Right atrium auricular region (tissue), 2 donors: Measurements from ENCODE around the gene FAM110D. TPM values are rescaled to one million over a fixed set of nuclear protein-coding genes. Genes with fewer than 3 reads are reported as not detected.

Source experiments
- DNase-seq: peaks from one replicate; pipeline ENCODE4 v3.0.0-alpha.2; 2019; ENCODE audit warnings: low spot score
- H3K27ac ChIP-seq, 2 donors: fragments of 200-600 bp; sonication (generic); 1 replicate in 1 of 2; 2 replicates in 1 of 2; pipeline ENCODE4 v1.5.1; 2016 to 2019
- H3K27me3 ChIP-seq, 2 donors: fragments of 200-600 bp; sonication (generic); one replicate each; pipeline versions ENCODE4 v1.5.1 to v1.6.0; 2017 to 2019
- H3K36me3 ChIP-seq: fragments of 200-600 bp; sonication (generic); one replicate; pipeline ENCODE4 v1.5.1; 2016
- H3K4me1 ChIP-seq, 2 donors: fragments of 200-600 bp; sonication (generic); one replicate each; pipeline versions ENCODE4 v1.5.1 to v1.6.0; 2017 to 2019
- H3K4me3 ChIP-seq, 2 donors: fragments of 200-600 bp; sonication (generic); 1 replicate in 1 of 2; 2 replicates in 1 of 2; pipeline ENCODE4 v1.5.1; 2017 to 2019; ENCODE audit warnings: mild to moderate bottlenecking in 1 of 2, moderate library complexity in 1 of 2
- H3K9me3 ChIP-seq, 2 donors: fragments of 200-600 bp; sonication (generic); one replicate each; pipeline ENCODE4 v1.5.1; 2019
- CTCF ChIP-seq, 2 donors: fragments of 200-600 bp; sonication (generic); IDR thresholded peaks; one replicate each; pipeline ENCODE4 v1.5.1; 2019; ENCODE audit warnings: antibody characterized with exemption in 2 of 2
- total RNA-seq, 2 donors: library from RNA; depleted of rRNA; stranded (reverse); fragments of >200 nt; gene quantifications; one replicate each; pipeline ENCODE4 v1.1.0, GENCODE V29; 2016

Gene FAM110D
- total RNA-seq: 1 to 10 TPM; 3.8 to 4.3 TPM

- no peak for TF ChIP-seq CTCF (IDR thresholded peaks at IDR 0.05)
- Histone ChIP-seq H3K27me3 (no peaks in the 10 kb centered on the region), H3K9me3 (no peaks in the 10 kb centered on the region), H3K4me1 (peaks cover 0 to 72% of the 10 kb centered on the region in 2 donors), H3K4me3 (peak within 1 kb of the TSS; percentile 33 to 57), H3K36me3 (no peaks in the 10 kb centered on the region), H3K27ac (peak within 1 kb of the TSS; percentile 86 to 95)
- no peak for DNase-seq
Measured at GRCh38 chr1:26158908-26159742, at the start of gene FAM110D. Gene FAM110D, plus strand, starts transcription at chr1:26159079. Its CDS starts 2,213 bp downstream, at chr1:26161292.

- H3K9me3 ChIP-seq: no peaks in the 10 kb centered on the region
- TF ChIP-seq CTCF (IDR thresholded peaks at IDR 0.05): no peak
- no peak overlapping the region for H3K27ac ChIP-seq
- no peak overlapping the region for H3K4me3 ChIP-seq
- H3K4me1 ChIP-seq: peaks cover 0 to 30% of the 10 kb centered on the region in 2 donors
- H3K36me3 ChIP-seq: no peaks in the 10 kb centered on the region
- no peaks in the 10 kb centered on the region for H3K27me3 ChIP-seq
- DNase-seq: no peak
Measured at GRCh38 chr1:26109229-26110164, 49.4 kb upstream of the FAM110D start.

- peak in 1 of 2 donors; percentile 28 for TF ChIP-seq CTCF (IDR thresholded peaks at IDR 0.05)
- peak; percentile 64 for DNase-seq
- peaks cover 0 to 27% of the 10 kb centered on the region in 2 donors for H3K4me1 ChIP-seq
Measured at GRCh38 chr1:26110731-26111529, 47.9 kb upstream of the FAM110D start.

GRCh38 chr1:26111530-26112406, 47.1 kb upstream of the FAM110D start, which contains the start of gene PDIK1L:
Gene PDIK1L, plus strand, starts transcription at chr1:26111824. Its CDS starts 2,485 bp downstream, at chr1:26114309.
- peak within 1 kb of the TSS; percentile 84 to 99 for H3K4me3 ChIP-seq
- peak; percentile 92 for DNase-seq
- peaks cover 0 to 27% of the 10 kb centered on the region in 2 donors for H3K4me1 ChIP-seq
- peak within 1 kb of the TSS; percentile 95 to 96 for H3K27ac ChIP-seq
- H3K36me3 ChIP-seq: peaks cover 5% of the 10 kb centered on the region
- H3K27me3 ChIP-seq: no peaks in the 10 kb centered on the region
- no peak for TF ChIP-seq CTCF (IDR thresholded peaks at IDR 0.05)
- H3K9me3 ChIP-seq: no peaks in the 10 kb centered on the region

More at GRCh38 chr1:26110731-26111529, 47.9 kb upstream of the FAM110D start:
- Histone ChIP-seq H3K27ac (peak overlapping the region; percentile 95 to 96), H3K27me3 (no peaks in the 10 kb centered on the region), H3K36me3 (peaks cover 1% of the 10 kb centered on the region), H3K9me3 (no peaks in the 10 kb centered on the region), H3K4me3 (peak overlapping the region; percentile 84 to 99)
